Neuronal stem cell (in vitro differentiated cells): ENCODE data around the gene ZNF669.

Experiments used
- DNase-seq: peaks from one replicate; pipeline ENCODE4 v3.0.0-alpha.2; 2013; ENCODE audit warnings: low spot score
- H2AFZ ChIP-seq: one replicate; pipeline ENCODE4 v1.6.1; 2013; ENCODE audit warnings: mild to moderate bottlenecking, low read length, inconsistent platforms
- H2AK5ac ChIP-seq: 2 replicates; pipeline ENCODE4 v1.6.1; 2013; ENCODE audit warnings: low read depth, mild to moderate bottlenecking, inconsistent platforms, low read length, moderate library complexity, mixed read lengths
- H2BK120ac ChIP-seq: 2 replicates; pipeline ENCODE4 v1.6.1; 2013; ENCODE audit warnings: low read depth, mild to moderate bottlenecking, inconsistent platforms, low read length, moderate library complexity, mixed read lengths
- H2BK12ac ChIP-seq: one replicate; pipeline ENCODE4 v1.6.1; 2013; ENCODE audit warnings: low read length, inconsistent platforms
- H2BK15ac ChIP-seq: 2 replicates; pipeline ENCODE4 v1.6.1; 2013; ENCODE audit warnings: mild to moderate bottlenecking, low read length, inconsistent platforms, mixed read lengths
- H2BK5ac ChIP-seq: one replicate; pipeline ENCODE4 v1.6.1; 2013; ENCODE audit warnings: inconsistent platforms, mild to moderate bottlenecking, low read length, moderate library complexity
- H3K14ac ChIP-seq: one replicate; pipeline ENCODE4 v1.6.1; 2013; ENCODE audit warnings: low read length, inconsistent platforms
- H3K18ac ChIP-seq: 2 replicates; pipeline ENCODE4 v1.6.1; 2013; ENCODE audit warnings: low read length, inconsistent platforms
- H3K23ac ChIP-seq: 2 replicates; pipeline ENCODE4 v1.6.1; 2013; ENCODE audit warnings: low read depth, mild to moderate bottlenecking, mixed read lengths, low read length, inconsistent platforms; ENCODE audit not compliant: poor library complexity
- H3K27ac ChIP-seq: replicated peaks from 3 replicates; pipeline ENCODE4 v1.5.1; 2013; ENCODE audit warnings: low read length, inconsistent platforms
- H3K27me3 ChIP-seq, 3 experiments: 2 replicates each; pipeline ENCODE4 v1.6.1; 2013; ENCODE audit warnings: low read length in 3 of 3, mild to moderate bottlenecking in 2 of 3, inconsistent platforms in 1 of 3, low read depth in 1 of 3, mixed read lengths in 1 of 3, moderate library complexity in 1 of 3; ENCODE audit not compliant: control insufficient read depth in 3 of 3, insufficient read depth in 3 of 3
- H3K36me3 ChIP-seq, 2 donors: replicated peaks in 1 of 2; 2 replicates each; pipeline ENCODE4 v1.6.1; 2013; ENCODE audit warnings: low read length in 2 of 2; ENCODE audit not compliant: control insufficient read depth in 2 of 2, insufficient read depth in 2 of 2
- H3K4ac ChIP-seq: 2 replicates; pipeline ENCODE4 v1.6.1; 2013; ENCODE audit warnings: inconsistent platforms, mild to moderate bottlenecking, low read length, moderate library complexity
- H3K4me1 ChIP-seq, 2 donors: 1 replicate in 1 of 2; 2 replicates in 1 of 2; pipeline ENCODE4 v1.6.1; 2013; ENCODE audit warnings: low read length in 2 of 2, low read depth in 1 of 2; ENCODE audit not compliant: control insufficient read depth in 2 of 2, insufficient read depth in 1 of 2
- H3K4me2 ChIP-seq: one replicate; pipeline ENCODE4 v1.6.1; 2013; ENCODE audit warnings: mild to moderate bottlenecking, low read length, inconsistent platforms; ENCODE audit not compliant: insufficient read depth, poor library complexity, severe bottlenecking
- H3K4me3 ChIP-seq, 2 donors: 2 replicates each; pipeline ENCODE4 v1.5.1; 2013; ENCODE audit warnings: low read length in 2 of 2, mild to moderate bottlenecking in 2 of 2, inconsistent platforms in 1 of 2, moderate library complexity in 1 of 2
- H3K79me1 ChIP-seq: one replicate; pipeline ENCODE4 v1.6.1; 2013; ENCODE audit warnings: low read depth, mild to moderate bottlenecking, inconsistent platforms, low read length, moderate library complexity
- H3K9ac ChIP-seq: one replicate; pipeline ENCODE4 v1.6.1; 2013; ENCODE audit warnings: mild to moderate bottlenecking, low read depth, low read length, inconsistent platforms; ENCODE audit not compliant: poor library complexity
- H3K9me3 ChIP-seq, 2 donors: replicated peaks in 1 of 2; 2 replicates each; pipeline versions ENCODE3 to v1.6.1; 2013; ENCODE audit warnings: low read length in 2 of 2, mild to moderate bottlenecking in 2 of 2, inconsistent platforms in 1 of 2, low read depth in 1 of 2, mixed read lengths in 1 of 2, moderate library complexity in 1 of 2; ENCODE audit not compliant: control insufficient read depth in 2 of 2, insufficient read depth in 1 of 2
- H4K8ac ChIP-seq: one replicate; pipeline ENCODE4 v1.6.1; 2013; ENCODE audit warnings: low read depth, mild to moderate bottlenecking, inconsistent platforms, low read length, moderate library complexity
- H4K91ac ChIP-seq: one replicate; pipeline ENCODE4 v1.6.1; 2013; ENCODE audit warnings: low read length, low read depth, mild to moderate bottlenecking, inconsistent platforms; ENCODE audit not compliant: poor library complexity
- WGBS, 2 donors: extraction: QIAGEN DNeasy Blood & Tissue Kit; methylation state at CpG; one replicate each; pipeline ENCODE4 v1.1.7; 2013; ENCODE audit warnings: missing lambda C conversion rate in 2 of 2, mixed read lengths in 1 of 2; ENCODE audit not compliant: insufficient read length in 2 of 2, insufficient replicate concordance in 1 of 2; ENCODE audit errors: extremely low coverage in 2 of 2; 5-methylcytosine and 5-hydroxymethylcytosine counted together

ZNF669 gene

GRCh38 chr1:247089616-247090375, 14.4 kb downstream of the ZNF669 start:
- H4K8ac ChIP-seq, result no peak overlapping the region
- H3K27me3 ChIP-seq, result no peaks in the 10 kb centered on the region
- peak overlapping the region; percentile 1 for H2AK5ac ChIP-seq
- H3K4me1 ChIP-seq, result no peaks in the 10 kb centered on the region
- peak overlapping the region; percentile 64 for H3K18ac ChIP-seq
- no peak overlapping the region for H2BK120ac ChIP-seq
- no peaks in the 10 kb centered on the region for H3K36me3 ChIP-seq
- H3K9me3 ChIP-seq, result peaks cover 0 to 8% of the 10 kb centered on the region in 2 donors
- no CpG with 5 or more reads among the region's 17 CpGs for WGBS, 2 donors
- H2AFZ ChIP-seq, result no peak overlapping the region
- H3K4ac ChIP-seq, result no peak overlapping the region
- H4K91ac ChIP-seq, result no peak overlapping the region
- H3K14ac ChIP-seq, result peak overlapping the region; percentile 71
- H3K27ac ChIP-seq, result no peak overlapping the region
- DNase-seq, result no peak
- H2BK12ac ChIP-seq, result peak overlapping the region; percentile 92
- peaks cover 2% of the 10 kb centered on the region for H3K79me1 ChIP-seq
- H2BK5ac ChIP-seq, result peak overlapping the region; percentile 48
- H3K4me2 ChIP-seq, result no peak overlapping the region
- no peak overlapping the region for H3K4me3 ChIP-seq
- H2BK15ac ChIP-seq, result no peak overlapping the region
- peak overlapping the region; percentile 93 for H3K23ac ChIP-seq
- H3K9ac ChIP-seq, result peak overlapping the region; percentile 37

- no peak overlapping the region for H2AK5ac ChIP-seq
- no peak for DNase-seq
- H3K27ac ChIP-seq, result no peak overlapping the region
- H2AFZ ChIP-seq, result no peak overlapping the region
- H3K9ac ChIP-seq, result no peak overlapping the region
- H3K4ac ChIP-seq, result no peak overlapping the region
- peaks cover 2% of the 10 kb centered on the region for H3K79me1 ChIP-seq
- no peak overlapping the region for H3K23ac ChIP-seq
- H2BK15ac ChIP-seq, result no peak overlapping the region
- H4K8ac ChIP-seq, result no peak overlapping the region
- H3K9me3 ChIP-seq, result peaks cover 0 to 3% of the 10 kb centered on the region in 2 donors
- H3K18ac ChIP-seq, result peak overlapping the region; percentile 51
- no peak overlapping the region for H3K4me3 ChIP-seq
- no peaks in the 10 kb centered on the region for H3K4me1 ChIP-seq
- no peak overlapping the region for H2BK120ac ChIP-seq
- no peak overlapping the region for H2BK5ac ChIP-seq
- WGBS, 2 donors, result no CpG with 5 or more reads among the region's 4 CpGs
- no peaks in the 10 kb centered on the region for H3K36me3 ChIP-seq
- H3K27me3 ChIP-seq, result no peaks in the 10 kb centered on the region
- no peak overlapping the region for H2BK12ac ChIP-seq
- no peak overlapping the region for H4K91ac ChIP-seq
- H3K4me2 ChIP-seq, result no peak overlapping the region
- no peak overlapping the region for H3K14ac ChIP-seq
Observed at GRCh38 chr1:247088967-247089366, 15.2 kb downstream of the ZNF669 start.

- no peak overlapping the region for H2AFZ ChIP-seq
- H3K27ac ChIP-seq, result no peak overlapping the region
- H3K79me1 ChIP-seq, result peaks cover 2% of the 10 kb centered on the region
- no peak overlapping the region for H2BK5ac ChIP-seq
- H2BK12ac ChIP-seq, result peak overlapping the region; percentile 58
- no peak overlapping the region for H3K9ac ChIP-seq
- no peaks in the 10 kb centered on the region for H3K27me3 ChIP-seq
- peaks cover 0 to 4% of the 10 kb centered on the region in 2 donors for H3K9me3 ChIP-seq
- no peak for DNase-seq
- peak overlapping the region; percentile 81 for H2BK120ac ChIP-seq
- no CpG with 5 or more reads among the region's 1 CpG for WGBS, 2 donors
- H3K4me2 ChIP-seq, result no peak overlapping the region
- peak overlapping the region; percentile 85 for H3K23ac ChIP-seq
- peak overlapping the region; percentile 88 for H2AK5ac ChIP-seq
- peak overlapping the region; percentile 76 for H3K18ac ChIP-seq
- no peaks in the 10 kb centered on the region for H3K4me1 ChIP-seq
- no peak overlapping the region for H3K14ac ChIP-seq
- H3K4ac ChIP-seq, result no peak overlapping the region
- no peaks in the 10 kb centered on the region for H3K36me3 ChIP-seq
- no peak overlapping the region for H2BK15ac ChIP-seq
- H4K91ac ChIP-seq, result no peak overlapping the region
- peak overlapping the region; percentile 82 for H4K8ac ChIP-seq
- no peak overlapping the region for H3K4me3 ChIP-seq
Observed at GRCh38 chr1:247087256-247087655, 16.9 kb downstream of the ZNF669 start.

- Histone ChIP-seq H2AK5ac (peak overlapping the region; percentile 56), H3K18ac (no peak overlapping the region), H2BK5ac (no peak overlapping the region), H3K23ac (peak overlapping the region; percentile 80), H3K14ac (peak overlapping the region; percentile 89), H2AFZ (no peak overlapping the region), H3K4me1 (no peaks in the 10 kb centered on the region), H3K36me3 (no peaks in the 10 kb centered on the region), H3K4ac (no peak overlapping the region), H3K27ac (no peak overlapping the region), H3K9me3 (peaks cover 0 to 5% of the 10 kb centered on the region in 2 donors), H2BK120ac (no peak overlapping the region), H2BK15ac (no peak overlapping the region), H3K4me3 (peak overlapping the region in 1 of 2 donors; percentile 50), H4K8ac (no peak overlapping the region), H3K27me3 (no peaks in the 10 kb centered on the region), H2BK12ac (peak overlapping the region; percentile 22), H4K91ac (no peak overlapping the region), H3K79me1 (no peaks in the 10 kb centered on the region), H3K4me2 (no peak overlapping the region), H3K9ac (peak overlapping the region; percentile 70)
- no peak for DNase-seq
- no CpG with 5 or more reads among the region's 8 CpGs for WGBS, 2 donors
Observed at GRCh38 chr1:247085310-247085709, 18.8 kb downstream of the ZNF669 start.
